HG02763 (cell line): Measurements from ENCODE around the gene CLCNKA.
"Not testable (repeated sequence)": the region's sequence is repeated elsewhere in the genome, so short reads cannot be mapped to it uniquely, and the experiment has no call there.

Experiments used
- ATAC-seq: cut with Tn5 transposase; IDR thresholded peaks from one replicate; pipeline ENCODE4 v1.9.1; 2021; ENCODE audit warnings: mild to moderate bottlenecking, moderate library complexity; ENCODE audit not compliant: unreplicated experiment

CLCNKA gene

GRCh38 chr1:16039871-16040270, 18.0 kb downstream of the CLCNKA start:
- ATAC-seq: not testable (repeated sequence)

DNA sequence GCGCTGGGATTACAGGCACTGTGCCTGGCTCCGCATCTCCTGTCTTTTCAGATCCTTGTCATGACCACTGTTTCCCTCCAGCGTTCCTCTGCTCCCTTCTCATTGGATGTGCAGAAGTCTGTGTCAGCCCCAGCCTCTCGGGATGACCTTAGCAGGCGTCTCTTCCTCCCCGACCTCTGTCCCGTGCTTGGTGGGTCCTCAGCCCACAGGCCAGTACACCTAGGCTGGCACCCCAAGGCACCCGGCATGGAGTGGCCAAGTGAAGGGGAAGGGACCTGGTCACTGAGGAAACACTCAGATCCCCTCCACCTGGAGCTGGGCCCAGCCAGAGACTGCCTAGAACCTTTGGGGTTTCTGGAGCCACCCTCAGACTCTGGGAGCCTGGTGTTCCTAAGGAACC, 19.4 kb downstream of the CLCNKA start:
- no peak for ATAC-seq

DNA sequence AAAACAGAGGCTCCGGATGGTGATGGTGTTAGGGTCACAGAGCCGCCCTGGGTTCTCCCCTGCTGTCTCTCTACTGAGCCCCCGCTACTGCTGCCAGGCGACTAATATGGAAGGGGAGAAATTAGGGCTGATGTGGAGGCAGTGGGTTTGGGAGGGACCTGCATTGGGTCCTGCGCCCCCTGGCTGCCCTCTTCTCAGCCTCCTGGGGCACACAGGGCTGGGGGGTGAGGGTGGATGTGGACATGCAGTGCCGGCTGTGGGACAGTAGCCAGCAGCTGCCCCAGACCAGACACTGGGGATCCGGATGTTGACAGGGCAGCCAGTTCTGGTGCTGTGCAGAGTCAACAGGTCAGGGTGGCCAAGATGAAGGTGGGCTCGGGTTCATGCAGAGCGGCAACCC, 20.3 kb downstream of the CLCNKA start:
- ATAC-seq: no peak

GRCh38 chr1:16042654-16043053, 20.8 kb downstream of the CLCNKA start:
- not testable (repeated sequence) for ATAC-seq

GRCh38 chr1:16043521-16043920, 21.7 kb downstream of the CLCNKA start, which contains the start of gene CLCNKB:
TSS of gene CLCNKB (plus strand) at chr1:16043782. CDS start at chr1:16044493, 711 bp downstream.
- no peak for ATAC-seq

DNA sequence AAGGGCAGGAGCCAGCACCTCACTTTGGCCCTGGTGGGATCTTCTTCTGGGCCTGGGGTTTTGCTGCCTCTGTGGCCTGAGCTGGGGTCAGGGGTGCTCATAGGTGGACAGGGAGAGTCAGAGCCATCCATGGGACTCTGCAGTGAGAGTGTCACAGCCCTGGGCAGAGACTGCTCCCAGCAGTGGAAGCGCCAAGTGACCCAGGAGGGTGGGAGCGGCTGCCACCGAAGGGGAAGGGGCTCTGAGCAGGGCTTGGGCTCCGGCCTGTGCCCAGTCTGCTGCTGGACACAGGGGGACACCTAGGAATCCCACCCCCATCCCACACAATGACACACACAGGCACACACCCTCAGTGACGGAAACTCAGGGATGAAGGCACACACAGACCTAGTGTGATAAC, 22.1 kb downstream of the CLCNKA start:
- no peak for ATAC-seq

GRCh38 chr1:16046842-16047241, 25.0 kb downstream of the CLCNKA start:
- ATAC-seq: no peak

GRCh38 chr1:16047791-16048475, 26.1 kb downstream of the CLCNKA start:
- no peak for ATAC-seq

DNA sequence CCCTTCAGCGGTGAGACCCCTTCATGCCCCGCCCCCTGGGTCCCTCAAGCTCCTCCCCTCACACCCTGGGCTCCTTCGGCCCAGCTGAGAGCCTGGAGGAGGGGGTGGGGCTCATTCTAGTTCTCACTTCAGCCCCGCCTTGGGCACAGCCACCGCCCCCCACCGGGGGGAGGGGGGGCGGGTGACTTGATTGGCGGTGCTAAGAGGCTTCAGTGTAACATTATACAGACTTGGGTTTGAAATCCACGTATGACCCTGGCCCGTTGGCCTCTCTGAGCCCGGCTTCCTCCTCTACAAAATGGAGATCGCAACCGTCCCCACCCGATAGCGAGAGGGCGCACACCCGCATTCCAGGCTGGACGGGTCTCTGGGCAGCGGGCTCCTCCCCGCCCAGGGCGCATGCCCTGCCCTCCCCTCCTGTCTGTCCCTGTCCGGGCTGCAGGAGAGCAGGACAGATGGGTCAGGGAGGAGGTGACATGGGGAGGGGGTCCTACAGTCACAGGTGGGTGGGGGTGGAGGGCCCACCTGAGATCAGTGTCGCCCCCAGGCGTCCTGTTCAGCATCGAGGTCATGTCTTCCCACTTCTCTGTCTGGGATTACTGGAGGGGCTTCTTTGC, 26.8 kb downstream of the CLCNKA start:
- ATAC-seq: no peak

- no peak for ATAC-seq
These were observed 28.5 kb downstream of the CLCNKA start for GRCh38 chr1:16050328-16050727.

DNA sequence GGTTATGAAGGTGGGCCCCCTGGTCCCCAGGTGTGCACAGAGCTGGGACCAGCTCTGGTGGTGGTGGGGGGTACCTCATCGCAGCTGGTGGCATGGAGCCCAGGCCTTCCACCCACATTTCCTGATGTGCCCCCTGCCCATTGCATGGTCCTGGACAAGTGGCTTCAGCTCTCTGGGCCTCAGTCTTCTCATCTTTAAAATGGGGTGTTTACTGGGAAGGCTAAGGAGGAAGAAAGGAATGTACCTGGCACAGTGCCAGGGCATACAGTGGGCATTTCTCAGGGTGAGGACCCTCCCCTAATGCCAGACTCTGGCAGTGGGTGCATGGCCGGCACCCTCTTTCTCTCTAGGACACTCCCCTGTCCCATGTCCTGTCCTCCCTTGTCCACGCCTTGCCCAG, 29.2 kb downstream of the CLCNKA start:
- no peak for ATAC-seq

GRCh38 chr1:16051949-16052348, 30.1 kb downstream of the CLCNKA start:
- not testable (repeated sequence) for ATAC-seq

GRCh38 chr1:16053781-16054502, 32.1 kb downstream of the CLCNKA start:
- ATAC-seq: no peak

GRCh38 chr1:16054598-16055540, 33.0 kb downstream of the CLCNKA start:
- no peak for ATAC-seq

- peak; percentile 45 for ATAC-seq
These were observed 34.0 kb downstream of the CLCNKA start for GRCh38 chr1:16055613-16056520.

DNA sequence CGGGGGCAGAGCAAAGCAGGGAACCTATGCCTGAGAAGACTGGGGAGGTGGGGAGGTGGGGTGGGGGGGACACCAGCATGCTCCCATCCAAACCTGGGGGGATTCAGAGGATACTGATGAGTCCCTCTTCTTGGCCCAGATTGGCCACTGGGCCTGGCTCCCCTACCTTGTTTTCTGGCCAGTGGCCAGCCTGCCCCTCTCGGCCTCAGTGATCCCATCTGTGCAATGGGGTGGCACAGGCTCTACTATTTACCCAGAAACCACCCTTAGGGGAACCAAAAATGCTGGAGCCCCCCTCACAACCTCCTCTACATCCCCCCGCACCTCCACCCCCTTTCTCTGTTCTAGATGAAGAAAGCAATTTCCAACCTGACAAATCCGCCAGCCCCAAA, 34.7 kb downstream of the CLCNKA start:
- ATAC-seq: not testable (repeated sequence)

GRCh38 chr1:16057314-16057915, 35.6 kb downstream of the CLCNKA start:
- ATAC-seq: not testable (repeated sequence)

GRCh38 chr1:16058394-16059120, 36.7 kb downstream of the CLCNKA start:
- ATAC-seq: not testable (repeated sequence)

GRCh38 chr1:16061266-16061665, 39.4 kb downstream of the CLCNKA start:
- ATAC-seq: no peak
